GM20000 (cell line): ENCODE measurements around the gene EHD2.

Experiments
- DNase-seq: peaks from one replicate; pipeline ENCODE4 v3.0.0; 2012; ENCODE audit warnings: low spot score
- TF ChIP-seq, protein P1 (sequence below): IDR thresholded peaks from 2 replicates; pipeline ENCODE4 v1.5.1; 2012; ENCODE audit warnings: mild to moderate bottlenecking, control low read depth; ENCODE audit errors: extremely low read depth, missing control alignments

The EHD2 gene

GRCh38 chr19:47698631-47699359 lies 14.4 kb upstream of the EHD2 start:
- no peak for DNase-seq
- TF ChIP-seq, protein P1, sequence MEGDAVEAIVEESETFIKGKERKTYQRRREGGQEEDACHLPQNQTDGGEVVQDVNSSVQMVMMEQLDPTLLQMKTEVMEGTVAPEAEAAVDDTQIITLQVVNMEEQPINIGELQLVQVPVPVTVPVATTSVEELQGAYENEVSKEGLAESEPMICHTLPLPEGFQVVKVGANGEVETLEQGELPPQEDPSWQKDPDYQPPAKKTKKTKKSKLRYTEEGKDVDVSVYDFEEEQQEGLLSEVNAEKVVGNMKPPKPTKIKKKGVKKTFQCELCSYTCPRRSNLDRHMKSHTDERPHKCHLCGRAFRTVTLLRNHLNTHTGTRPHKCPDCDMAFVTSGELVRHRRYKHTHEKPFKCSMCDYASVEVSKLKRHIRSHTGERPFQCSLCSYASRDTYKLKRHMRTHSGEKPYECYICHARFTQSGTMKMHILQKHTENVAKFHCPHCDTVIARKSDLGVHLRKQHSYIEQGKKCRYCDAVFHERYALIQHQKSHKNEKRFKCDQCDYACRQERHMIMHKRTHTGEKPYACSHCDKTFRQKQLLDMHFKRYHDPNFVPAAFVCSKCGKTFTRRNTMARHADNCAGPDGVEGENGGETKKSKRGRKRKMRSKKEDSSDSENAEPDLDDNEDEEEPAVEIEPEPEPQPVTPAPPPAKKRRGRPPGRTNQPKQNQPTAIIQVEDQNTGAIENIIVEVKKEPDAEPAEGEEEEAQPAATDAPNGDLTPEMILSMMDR, result no peak

DNA sequence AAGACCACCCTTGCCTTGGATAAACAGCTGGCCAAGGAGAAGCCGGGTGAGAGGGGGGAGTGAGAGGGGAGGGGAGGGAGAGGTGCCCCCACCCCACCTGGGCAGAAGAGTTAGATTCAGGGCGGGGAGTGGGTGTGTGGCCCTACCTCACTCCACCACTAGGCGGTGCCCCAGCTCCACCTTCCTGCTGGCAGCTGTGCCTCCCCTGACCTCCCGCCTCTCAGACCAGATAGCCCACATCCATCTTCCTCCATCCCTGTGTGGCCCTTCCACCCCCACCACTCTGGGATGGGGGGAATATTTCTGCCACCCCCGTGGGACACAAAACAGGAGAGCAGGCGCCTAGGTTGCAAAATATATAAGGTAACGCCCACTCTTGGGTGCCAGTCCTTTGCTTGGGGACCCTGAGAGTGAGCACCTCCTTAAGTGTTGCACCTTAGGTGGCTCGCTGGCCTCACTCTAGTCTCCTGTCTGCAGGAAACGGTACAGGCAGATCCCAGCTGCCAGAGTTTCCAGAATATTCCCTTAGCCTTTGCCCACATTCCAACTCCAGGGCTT lies 13.8 kb upstream of the EHD2 start:
- DNase-seq, result peak; percentile 92
- TF ChIP-seq, protein P1, result peak; percentile 71

DNA sequence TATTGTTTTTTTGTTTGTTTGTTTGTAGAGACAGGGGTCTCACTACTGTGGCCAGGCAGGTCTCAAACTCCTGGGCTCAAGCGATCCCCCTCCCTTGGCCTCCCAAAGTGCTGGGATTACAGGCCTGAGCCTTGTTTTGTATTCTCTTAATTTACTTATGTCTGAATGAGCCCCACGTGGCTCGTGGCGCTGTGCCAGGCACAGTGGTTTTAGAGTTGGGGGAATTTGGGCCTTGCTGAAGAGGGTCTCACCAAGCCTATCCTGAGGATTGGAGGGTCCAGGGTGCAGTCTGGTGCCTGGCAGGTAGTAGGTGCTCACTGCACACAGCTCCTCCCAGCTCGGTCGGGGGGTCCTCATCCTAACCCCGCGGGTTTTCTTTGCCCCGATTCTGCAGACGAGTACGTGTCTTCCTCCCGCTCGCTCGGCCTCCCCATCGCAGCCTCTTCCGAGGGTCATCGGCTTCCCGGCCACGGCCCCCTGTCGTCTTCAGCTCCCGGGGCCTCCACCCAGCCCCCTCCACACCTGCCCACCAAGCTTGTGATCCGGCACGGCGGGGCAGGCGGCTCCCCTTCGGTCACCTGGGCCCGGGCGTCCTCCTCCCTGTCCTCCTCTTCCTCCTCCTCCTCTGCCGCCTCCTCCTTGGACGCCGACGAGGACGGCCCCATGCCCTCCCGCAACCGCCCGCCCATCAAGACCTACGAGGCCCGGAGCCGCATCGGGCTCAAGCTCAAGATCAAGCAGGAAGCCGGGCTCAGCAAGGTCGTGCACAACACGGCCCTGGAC lies 12.1 kb upstream of the EHD2 start:
- TF ChIP-seq, protein P1, result no peak
- DNase-seq, result no peak

- TF ChIP-seq, protein P1, result no peak
- DNase-seq, result no peak
Observed at GRCh38 chr19:47701717-47702552, 11.3 kb upstream of the EHD2 start.

GRCh38 chr19:47702671-47703070 lies 10.6 kb upstream of the EHD2 start:
- TF ChIP-seq, protein P1, result no peak
- no peak for DNase-seq

DNA sequence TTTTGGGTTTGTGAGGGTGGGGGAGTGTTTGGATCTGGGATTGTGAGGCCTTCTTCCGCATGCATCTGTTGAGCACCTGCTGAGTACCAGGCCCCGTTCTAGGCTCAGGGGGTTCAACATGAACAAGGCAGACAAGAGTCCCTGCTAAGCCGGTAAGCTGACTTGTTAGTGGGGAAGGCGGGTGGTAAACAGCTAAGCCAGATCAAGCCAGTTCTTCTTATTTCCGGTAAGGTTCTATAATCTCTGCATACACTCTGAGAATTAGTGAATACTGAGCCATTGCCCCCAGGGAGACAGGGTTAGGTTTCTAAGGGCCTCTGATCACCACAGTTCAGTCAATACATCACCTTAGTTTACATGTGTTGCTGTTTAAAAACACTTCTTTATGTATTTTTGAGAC lies 9.9 kb upstream of the EHD2 start:
- TF ChIP-seq, protein P1, result no peak
- DNase-seq, result no peak
